ENCODE measurements around the gene C11orf52.

Gene C11orf52

DNA sequence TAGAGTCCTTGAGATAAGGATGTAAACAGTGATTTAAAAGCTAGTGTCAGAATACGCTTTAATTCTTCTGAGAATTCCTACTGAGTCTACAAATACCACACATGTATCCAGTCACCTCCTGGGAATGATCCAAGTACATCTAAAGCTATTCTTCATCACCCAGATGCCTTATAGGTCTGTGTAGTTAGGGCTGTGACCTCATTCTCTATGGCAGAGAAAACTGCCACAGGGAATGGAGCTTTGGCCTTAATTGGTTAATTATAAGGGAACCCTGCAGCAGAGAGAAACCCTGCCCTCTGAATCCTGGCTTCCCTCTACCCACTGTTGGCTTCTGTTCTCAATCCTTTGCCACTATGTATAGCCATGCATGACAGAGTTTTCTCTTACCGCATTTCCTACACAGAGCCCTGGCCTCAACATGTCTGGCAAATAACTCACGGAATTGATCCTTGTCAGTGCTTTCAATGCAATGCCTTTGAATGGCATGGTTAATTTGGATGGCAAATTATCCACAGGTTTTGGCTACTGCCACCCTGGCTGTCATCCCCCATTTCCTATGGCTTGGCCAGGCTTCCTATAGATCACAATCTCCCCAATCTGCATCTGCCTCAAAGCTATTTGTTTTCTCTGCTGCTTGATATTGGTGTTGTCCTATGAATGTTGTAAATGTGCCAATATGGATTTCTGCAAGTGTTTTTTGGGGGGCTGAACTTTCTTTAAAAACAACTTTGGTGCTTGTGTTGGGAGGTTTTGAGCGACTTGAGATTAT, 21.3 kb downstream of the C11orf52 start:
- DNase-seq, result no peak

DNA sequence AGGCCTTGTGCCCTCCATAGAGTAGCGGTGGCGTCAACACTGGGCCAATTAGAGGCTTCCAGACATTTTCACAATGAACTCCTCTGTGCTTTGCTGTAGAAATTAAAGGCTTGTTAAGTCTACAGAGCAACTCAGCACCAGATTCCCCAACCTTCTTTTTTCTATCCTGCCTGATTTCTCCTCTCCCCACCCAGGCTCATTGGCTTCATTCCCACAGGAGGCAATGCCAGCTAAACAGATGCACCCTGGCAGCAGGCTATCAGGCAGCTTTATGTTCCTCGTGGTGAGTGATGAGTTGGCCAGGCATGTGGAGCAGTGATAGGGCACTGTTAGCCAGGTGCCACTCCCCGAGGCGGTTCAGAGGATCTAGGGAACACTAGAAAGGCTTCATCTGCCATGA, 23.2 kb downstream of the C11orf52 start:
- DNase-seq, result no peak

DNA sequence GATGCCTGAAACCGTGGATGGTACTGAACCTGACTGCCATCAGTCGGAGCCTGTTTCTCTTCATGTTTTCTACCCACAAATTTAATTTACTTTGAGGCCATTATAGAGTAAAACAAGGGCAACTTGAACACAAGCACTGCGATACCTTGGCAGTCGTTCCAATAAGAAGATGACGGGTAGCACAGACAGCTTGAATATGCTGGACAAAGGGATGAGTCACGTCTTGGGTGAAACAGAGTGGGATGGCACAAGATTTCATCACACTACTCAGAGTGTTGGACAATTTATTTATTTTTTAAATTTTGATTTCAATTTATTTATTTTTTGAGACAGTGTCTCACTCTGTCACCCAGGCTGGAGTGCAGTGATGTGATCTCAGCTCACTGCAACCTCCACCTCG, 24.1 kb downstream of the C11orf52 start:
- no peak for DNase-seq

DNA sequence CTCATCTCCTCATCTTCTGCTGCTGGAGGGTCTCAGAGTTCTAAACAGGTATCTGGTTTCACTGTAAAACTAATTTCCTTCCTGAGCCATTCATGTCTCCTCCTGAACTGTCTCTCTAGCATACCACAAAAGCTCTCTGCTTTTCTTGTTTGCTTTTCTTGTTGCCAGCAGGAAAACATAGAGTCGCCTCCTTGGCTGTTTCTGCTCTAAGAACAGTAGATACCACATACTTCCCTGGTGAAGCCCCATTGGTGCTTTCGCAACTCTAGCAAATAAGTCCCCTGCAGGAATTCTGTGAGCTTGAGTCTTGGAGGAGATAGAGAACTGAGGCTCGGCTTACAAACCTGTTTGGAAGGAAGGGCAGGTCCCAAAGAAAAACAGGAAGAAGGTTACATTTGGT, 25.4 kb downstream of the C11orf52 start:
- DNase-seq, result no peak

DNA sequence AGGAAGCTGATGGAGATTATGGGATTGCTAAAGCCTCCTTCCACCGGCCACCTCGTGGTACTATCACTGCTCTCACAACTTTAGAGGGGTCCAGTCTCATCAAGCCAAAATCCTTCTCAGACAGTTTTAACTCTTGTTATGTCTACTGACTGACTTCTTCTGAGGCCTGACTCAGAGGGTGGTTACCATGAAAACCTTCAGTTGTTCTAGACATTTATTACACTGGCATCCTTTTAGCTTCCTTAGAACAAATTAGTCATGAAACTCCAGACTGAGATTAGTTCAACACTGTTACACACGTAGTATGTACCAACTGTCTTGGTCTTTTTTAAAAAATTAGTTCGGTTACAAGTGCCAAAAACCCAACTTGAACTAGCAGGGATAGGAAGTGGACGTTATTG, 25.9 kb downstream of the C11orf52 start:
- DNase-seq, result no peak

DNA sequence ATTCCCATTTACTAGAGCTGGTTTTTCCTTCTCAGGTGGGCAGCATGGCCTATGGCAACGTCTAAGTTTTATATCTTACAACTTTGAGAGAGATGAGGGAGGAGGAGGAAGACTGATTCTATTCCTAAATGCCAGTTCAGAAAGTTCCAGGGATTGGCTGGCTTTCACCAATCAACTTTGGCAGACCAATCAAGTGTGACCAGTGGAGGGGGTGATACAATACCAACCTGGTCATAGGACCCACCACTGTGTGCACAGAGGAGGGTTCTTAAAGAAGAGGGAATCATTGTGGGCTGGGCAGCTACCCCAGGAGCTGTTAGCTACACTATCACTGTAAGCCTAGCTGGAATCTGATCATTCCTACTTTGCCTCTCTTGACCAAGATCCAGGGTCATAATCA, 26.5 kb downstream of the C11orf52 start:
- DNase-seq, result no peak

DNA sequence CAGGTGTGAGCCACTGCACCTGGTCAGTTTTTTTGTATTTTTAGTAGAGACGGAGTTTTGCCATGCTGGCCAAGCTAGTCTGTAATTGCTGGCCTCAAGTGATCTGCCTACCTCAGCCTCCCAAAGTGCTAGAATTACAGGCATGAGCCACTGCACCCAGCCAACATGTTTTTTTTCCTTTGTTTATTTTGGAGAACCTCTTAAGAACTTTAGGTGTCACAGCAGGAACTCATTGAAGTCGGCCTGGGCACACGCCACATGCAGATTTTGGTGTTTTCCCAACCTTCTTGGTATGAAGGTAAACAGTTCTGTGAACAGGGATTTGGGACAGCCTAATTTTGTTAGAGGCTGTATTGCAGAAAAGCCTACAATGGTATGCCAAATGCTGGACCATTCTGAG, 27.8 kb downstream of the C11orf52 start:
- DNase-seq, result no peak

DNA sequence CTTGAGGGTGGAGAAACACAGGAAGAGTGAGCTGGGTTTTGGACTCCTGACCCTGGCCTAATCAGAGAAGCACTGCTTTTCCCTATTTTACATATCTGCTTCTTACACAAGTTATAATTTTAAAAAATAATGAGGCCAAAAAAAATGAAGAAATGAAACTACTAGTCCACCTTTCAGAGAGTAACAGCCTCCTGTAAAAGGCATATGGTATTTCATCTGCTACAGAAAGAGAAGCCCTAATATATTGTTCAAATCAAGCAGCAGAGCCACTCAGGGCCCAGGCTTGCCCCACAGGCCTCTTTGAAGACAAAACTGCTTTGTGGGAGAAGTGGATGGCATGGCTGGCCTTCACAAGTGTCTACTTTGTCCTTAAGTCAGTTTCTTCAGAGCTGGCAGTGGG, 28.4 kb downstream of the C11orf52 start:
- no peak for DNase-seq

DNA sequence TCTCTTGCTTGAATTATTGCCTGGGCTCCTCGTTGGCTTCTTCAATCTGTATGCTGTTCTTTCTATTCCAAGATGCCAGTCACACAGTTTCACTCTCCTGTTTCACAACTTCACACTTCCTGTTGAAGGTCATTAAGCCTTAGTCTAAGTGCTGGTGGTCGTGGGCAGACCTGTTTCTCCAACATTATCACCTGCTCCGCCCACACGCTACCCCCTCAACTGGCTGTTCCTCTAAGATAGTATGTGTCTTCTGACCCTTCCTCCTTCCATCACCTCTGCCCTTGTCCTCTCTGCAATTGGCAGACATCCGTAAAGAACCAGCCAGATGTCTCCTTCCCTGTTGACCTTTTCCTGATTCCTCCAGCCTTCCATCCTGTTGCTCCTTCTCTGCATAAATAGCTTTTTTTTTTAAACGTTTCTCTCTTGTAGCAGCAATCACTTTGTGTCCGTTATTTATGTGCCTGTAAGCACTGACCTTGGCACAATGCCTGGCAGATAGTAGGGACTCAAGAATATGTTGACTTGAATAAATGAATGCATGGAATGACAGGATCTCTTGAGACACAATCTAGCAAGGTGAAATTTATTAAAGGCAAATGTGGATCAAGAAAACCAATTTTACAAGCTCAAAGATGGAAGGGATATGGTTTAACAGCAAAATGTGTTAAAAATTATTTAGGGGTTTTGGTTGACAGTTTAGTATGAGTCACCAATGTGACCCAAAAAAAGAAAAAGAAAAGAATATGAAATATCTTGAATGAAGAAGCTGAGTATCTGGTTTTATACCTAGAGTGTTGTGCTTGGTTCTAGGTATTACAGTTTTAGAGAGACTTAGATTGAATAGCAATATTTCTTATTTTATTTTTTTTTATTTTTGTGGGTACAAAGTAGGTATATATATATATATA, 31.1 kb downstream of the C11orf52 start:
- no peak for DNase-seq

DNA sequence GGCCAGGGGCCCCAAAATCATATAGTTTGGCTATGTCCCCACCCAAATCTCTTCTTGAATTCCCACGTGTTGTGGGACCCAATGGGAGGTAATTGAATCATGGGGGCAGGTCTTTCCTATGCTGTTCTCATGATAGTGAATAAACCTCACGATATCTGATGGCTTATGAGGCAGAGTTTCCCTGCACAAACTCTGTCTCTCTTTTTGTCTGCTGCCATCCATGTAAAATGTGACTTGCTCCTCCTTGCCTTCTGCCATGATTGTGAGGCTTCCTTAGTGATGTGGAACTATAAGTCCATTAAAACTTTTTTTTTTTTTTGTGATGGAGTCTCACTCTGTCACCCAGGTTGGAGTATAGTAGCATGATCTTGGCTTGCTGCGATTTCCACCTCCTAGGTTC, 32.9 kb downstream of the C11orf52 start:
- DNase-seq, result no peak

DNA sequence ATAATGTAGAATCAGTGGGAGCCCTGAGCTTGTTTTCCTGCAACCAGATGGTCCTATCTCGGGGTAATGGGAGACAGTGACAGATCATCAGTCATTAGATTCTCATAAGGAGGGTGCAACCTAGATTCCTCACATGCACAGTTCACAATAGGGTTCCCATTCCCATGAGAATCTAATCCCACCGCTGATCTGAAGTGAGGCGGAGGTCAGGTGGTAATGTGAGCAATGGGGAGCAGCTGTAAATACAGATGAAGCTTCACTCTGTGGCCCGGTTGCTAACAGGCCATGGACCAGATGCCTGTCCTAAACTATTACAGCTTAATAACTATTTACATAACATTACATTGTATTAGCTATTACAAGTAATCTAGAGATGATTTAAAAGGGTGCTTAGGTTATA, 35.4 kb downstream of the C11orf52 start:
- no peak for DNase-seq

DNA sequence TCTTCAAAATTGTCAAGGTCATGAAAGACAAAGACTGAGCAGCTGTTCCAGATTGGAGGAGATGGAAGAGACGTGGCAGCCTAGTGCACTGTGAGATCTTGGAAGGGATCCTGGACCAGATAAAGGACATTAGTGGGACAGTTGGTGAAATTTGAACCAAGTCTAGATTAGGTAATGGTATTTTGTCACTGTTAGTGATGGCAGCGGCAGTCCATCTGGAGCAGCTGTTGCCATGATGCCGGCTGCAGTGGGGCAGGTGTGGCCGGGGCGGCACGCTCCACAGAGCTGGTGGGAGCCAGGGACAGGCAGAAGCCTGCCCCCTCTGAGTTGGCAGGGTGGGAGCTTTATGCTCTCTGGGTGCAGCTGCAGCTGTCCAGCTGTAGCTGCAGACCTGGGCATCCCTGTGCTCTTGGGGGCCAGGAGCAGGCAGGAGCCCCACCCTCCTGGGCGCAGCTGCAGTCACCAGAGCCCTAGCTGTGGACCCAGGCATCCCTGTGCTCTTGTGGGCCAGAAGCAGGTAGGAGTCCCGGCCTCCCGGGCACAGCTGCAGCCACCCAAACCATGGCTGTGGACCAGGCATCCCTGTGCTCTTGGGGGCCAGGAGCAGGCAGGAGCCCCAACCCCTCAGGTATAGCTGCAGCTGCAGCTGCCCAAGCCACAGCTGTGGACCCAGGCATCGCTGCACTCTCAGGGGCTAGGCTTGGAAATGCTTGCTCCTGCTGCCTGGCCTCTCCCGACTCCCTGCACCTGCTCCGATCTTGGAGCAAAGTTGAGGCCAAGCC, 39.1 kb downstream of the C11orf52 start:
- DNase-seq, result no peak

DNA sequence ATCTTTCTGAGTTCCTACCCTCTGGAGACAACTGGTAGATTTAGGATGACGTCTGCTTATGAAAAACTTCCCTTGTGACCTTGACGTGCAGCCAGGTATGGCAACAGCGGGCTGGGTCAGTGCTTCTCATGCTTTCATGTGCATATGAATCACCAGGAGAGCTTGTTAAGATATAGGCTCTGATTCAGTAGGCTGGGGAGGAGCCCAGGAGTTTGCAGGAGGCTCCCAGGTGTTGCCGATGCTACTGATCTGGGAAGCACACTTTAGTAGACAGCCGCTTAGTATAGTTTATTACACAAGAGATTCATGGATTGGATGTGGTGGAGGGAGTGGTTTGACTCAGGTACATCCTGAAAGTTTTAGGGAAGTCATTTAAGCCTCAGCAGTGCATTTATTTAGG, 42.2 kb downstream of the C11orf52 start:
- DNase-seq, result no peak

DNA sequence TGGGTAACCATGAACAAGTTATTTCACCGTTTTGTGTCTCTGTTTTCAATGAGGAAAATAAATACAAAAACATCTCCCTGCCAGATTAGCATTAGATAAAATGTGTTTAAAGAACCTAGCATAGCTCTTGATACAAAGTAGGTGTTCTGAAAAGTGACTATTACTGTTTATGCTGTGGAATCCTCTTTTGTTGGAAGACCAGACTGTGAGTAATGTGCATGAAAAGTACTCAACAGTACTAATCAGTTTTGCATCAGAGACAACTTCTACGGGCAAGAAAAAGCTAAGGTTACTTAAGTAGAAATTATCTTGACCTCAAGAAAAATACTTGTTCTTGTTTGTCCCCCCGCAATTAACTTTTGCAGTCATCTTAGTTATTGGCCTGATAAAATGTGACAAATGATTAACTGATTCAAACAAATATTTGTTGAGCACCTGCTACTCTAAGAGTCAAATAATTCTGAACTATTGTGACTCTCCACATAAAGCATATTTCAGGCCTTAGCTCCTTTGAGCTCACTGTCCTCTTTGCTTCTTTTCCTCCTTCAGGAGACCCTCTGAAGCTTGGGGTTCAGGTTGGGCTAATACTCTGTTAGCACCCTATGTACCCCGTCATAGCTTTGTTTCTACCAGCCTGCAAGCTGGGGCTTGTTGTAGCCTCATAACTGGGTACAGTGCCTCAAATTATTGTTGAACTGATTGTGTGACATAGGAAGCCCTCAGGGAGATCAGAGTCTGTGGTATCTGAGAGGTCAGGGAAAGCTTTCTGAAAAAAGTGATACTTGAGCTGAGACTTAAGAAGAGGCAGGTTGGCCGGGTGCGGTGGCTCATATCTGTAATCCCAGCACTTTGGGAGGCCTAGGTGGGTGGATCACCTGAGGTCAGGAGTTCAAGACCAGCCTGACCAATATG, 42.9 kb downstream of the C11orf52 start:
- no peak for DNase-seq

DNA sequence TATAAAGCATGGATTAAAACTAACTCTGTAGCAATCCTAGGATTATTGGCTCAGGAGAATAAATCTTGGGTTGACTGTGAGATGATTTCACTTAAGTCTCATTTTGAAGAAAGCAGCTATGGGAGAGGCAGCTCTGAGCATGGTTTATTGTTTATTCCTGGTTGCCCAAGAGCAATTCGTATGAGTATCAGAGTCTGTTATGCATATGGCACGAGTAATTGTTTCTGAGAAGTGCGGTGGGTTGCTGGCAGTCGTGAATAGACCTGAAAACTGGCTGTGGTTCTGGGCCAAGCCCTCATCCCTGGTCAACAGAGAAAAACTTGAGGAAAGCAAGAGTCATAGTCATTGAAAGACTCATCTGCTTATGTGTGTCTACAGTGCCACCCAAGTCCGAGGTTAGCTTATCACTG, 45.2 kb downstream of the C11orf52 start:
- no peak for DNase-seq

DNA sequence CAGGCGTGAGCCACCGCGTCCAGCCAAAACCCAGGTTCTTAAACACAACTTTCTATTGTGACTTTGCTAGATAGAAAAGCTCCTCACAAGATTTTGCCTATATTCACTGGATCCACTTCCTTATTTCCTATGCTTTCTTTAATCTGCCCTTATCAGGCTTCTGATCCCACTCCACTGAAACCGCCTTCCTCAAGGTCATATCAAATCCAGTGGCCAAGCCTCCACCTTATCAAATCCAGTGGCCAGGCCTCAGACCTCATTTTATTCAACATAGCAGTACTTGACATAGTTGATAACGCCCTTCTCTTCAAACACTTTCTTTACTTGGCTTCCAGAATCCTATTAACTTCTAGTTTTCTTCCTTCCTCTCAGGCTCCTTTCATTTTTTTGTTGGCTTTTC, 48.0 kb downstream of the C11orf52 start:
- DNase-seq, result no peak

DNA sequence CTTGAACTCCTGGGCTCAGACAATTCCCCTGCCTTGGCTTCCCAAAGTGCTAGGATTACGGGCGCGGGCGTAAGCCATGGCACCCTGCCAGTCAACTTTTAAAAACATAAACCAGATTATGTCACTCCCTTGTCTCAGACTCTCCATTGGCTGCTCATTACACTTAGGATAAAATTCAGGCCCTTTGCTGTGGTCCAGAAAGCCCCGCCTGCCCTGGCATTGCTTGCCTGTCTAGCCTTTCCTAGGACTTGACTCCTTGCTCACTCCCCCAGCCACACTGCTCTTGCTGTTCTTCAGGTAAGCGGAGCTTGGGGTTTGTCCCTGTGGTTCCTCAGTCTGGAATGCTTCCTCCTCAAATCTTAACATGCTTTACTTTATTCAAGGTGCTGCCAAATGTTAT, 48.9 kb downstream of the C11orf52 start:
- no peak for DNase-seq

DNA sequence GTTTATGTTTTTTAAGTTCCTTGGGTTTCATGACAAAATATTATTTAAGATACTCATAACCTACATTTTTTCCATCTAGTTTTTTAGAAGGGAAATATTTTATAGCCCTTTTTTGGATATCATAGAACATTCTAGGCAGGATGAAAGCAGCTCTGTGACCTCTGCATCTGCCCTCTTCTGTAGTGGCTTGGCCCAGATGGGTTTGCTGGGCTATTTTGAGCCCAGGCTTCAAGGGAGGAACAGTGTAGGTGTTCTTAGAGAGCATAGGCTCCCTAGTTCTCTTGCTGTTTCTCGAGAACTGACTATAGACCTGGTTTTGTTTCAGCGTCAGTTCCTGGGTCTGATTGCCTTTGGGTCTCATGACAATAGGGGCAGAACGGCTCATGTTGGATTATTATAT, 50.6 kb downstream of the C11orf52 start:
- DNase-seq, result no peak

DNA sequence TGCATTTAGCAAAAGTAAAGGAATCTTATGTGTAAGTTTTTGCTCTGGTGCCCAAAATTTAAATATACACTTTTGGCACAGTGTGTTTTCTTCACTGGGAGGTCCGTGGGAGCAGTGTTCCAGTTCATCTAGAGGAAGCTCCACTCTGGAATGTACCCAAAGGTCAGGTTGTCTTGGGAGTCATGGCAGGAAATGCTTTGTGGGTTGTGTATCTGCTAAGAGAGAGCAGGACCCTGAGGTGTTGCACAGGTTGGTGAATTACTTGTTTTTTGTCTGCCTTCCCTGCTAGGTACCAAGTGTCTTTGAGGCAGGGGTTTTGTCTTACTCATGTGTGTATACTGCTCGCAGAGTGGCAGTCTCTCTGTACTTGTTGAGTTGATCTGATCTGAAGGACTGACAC, 55.7 kb downstream of the C11orf52 start:
- no peak for DNase-seq

DNA sequence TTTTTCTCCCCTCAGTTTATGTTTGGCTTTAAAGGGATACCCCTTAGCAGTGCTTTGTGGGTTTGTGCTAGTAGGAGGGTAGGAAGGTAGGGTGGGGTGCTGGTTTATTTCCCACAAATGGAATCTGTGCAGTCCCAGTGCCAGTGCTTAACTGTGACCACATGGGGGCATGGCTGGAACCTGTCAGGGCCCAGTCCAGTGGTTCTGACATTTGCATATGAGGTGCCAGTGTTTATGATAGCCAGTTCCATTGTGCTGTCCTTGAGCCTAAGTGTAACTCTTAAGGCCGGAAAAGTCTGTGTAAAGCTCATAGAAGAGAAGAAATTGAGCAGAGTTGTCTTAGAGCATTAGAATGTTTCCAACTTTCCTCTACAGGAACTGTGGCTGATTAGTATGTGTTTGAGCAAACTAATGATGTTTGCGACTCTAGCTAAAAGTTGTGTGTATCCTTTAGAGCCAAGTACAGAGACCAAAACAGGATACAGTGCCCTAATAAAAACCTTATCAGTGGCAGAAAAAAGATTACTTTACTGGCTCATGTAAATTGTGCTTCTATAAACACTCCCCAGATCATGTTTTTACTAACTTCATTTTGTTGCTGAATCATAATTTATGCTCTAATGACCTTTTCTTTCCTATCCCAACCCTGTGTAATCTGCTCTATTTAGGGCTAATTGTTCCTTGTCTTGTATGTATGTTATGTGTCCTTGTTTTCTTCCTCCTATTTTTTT, 56.5 kb downstream of the C11orf52 start:
- DNase-seq, result no peak

DNA sequence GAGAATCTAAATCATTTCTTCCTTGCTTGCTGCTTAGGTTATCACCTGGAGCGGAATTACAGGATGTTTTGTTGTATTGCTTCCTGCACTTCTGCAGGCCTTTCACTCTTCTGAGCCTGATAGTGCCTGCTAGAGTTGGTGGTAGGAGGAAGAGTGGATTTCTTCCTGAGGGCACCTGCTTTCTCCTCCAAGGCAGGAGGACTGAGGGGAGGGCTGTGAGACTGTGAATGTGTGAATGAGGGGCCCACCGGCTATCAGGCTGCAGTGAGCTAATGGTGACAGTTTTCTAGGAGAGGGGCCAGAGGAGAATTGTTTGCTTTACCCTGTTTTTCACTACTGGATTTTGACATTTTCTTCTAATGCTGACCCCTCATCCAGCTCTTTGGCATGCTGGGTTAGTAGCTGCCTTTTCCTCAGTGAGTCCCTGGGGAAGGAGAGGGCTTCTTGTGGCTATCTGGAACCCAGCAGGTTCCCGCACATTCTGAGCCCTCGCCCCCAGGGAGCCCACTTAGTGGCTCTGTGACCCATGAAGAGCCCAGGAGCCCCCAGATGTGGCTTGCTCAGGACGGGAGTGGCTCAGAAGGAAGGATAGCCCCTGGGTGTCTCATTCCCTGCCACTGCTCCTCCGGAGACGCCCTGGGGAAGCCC, 57.5 kb downstream of the C11orf52 start:
- no peak for DNase-seq

Data from right forelimb (tissue), 1 donor.